GM12878 (cell line): ENCODE measurements around the gene ARMC10. TPM values are rescaled to one million over a fixed set of nuclear protein-coding genes. Genes with fewer than 3 reads are reported as not detected.

Experiments used
- DPF2 ChIP-seq: fragments of 450-650 bp; IDR thresholded peaks from 2 replicates; pipeline ENCODE4 v1.6.1; 2017; ENCODE audit warnings: mild to moderate bottlenecking
- E2F4 ChIP-seq: IDR thresholded peaks from 2 replicates; pipeline ENCODE4 v1.6.1; 2012; ENCODE audit warnings: low read depth, low read length, improper control_type of control experiment
- HSF1 ChIP-seq: fragments of 150-350 bp; IDR thresholded peaks from 2 replicates; pipeline ENCODE4 v1.6.1; 2014; ENCODE audit warnings: mild to moderate bottlenecking, low read depth, low read length
- REST ChIP-seq: IDR thresholded peaks from 2 replicates; pipeline ENCODE4 v1.6.1; 2012; ENCODE audit warnings: mild to moderate bottlenecking, low read depth, low read length
- SIX5 ChIP-seq: IDR thresholded peaks from 2 replicates; pipeline ENCODE4 v1.6.1; 2011; ENCODE audit warnings: mild to moderate bottlenecking, low read depth, low read length, moderate library complexity; ENCODE audit not compliant: severe bottlenecking
- TCF3 ChIP-seq: IDR thresholded peaks from 2 replicates; pipeline ENCODE4 v1.6.1; 2012; ENCODE audit warnings: low read depth, mild to moderate bottlenecking, low read length, borderline replicate concordance; ENCODE audit not compliant: insufficient read depth
- ZBED1 ChIP-seq: IDR thresholded peaks from 2 replicates; pipeline ENCODE4 v1.6.1; 2016; ENCODE audit warnings: borderline replicate concordance
- polyA plus RNA-seq, 11 experiments: library from polyadenylated mRNA; depleted of rRNA in 4 of 11; unstranded in 6 of 11; stranded (reverse) in 5 of 11; fragments of >200 nt; fragmentation: Nextera tagmentation in 4 of 11; fragmentation: Illumina TruSeq in 1 of 11; extraction: Ambion mirVana in 4 of 11; extraction: Trizol in 1 of 11; gene quantifications; 1 replicate in 1 of 11; 2 replicates in 10 of 11; pipeline versions ENCODE4 v1.2.1 to v1.2.3, GENCODE V29; 2011 to 2016; ENCODE audit warnings: inconsistent platforms in 2 of 11, missing spikeins in 2 of 11, low read depth in 1 of 11
- total RNA-seq, 4 experiments: library from RNA; depleted of rRNA in 3 of 4; stranded (reverse); fragments of >200 nt in 3 of 4; fragmentation: Illumina TruSeq in 1 of 4; extraction: Trizol in 1 of 4; gene quantifications; 2 replicates each; pipeline versions ENCODE4 v1.2.1 to v1.2.3, GENCODE V29; 2013 to 2021

ARMC10 gene
- total and polyA plus RNA-seq, 10 of the 15 experiments (the other 5 are each of a cell fraction or from before 2014, with no cell fraction given) = 7.0 to 38.2 (median 24.1) TPM

- TF ChIP-seq REST = no peak
- no peak for TF ChIP-seq DPF2
- no peak for TF ChIP-seq E2F4
- TF ChIP-seq SIX5 = no peak
- no peak for TF ChIP-seq HSF1
- TF ChIP-seq ZBED1 = no peak
- TF ChIP-seq TCF3 = no peak
Observed at GRCh38 chr7:103063895-103064294, 11.0 kb upstream of the ARMC10 start (continued).
